Kidney glomerular epithelial cell (primary cell): Measurements from ENCODE around the gene CSNK1G2.

ENCODE experiments used
- DNase-seq: peaks from one replicate; lab custom pipeline; 2025; lab: John Stamatoyannopoulos, UW

The CSNK1G2 gene

DNA sequence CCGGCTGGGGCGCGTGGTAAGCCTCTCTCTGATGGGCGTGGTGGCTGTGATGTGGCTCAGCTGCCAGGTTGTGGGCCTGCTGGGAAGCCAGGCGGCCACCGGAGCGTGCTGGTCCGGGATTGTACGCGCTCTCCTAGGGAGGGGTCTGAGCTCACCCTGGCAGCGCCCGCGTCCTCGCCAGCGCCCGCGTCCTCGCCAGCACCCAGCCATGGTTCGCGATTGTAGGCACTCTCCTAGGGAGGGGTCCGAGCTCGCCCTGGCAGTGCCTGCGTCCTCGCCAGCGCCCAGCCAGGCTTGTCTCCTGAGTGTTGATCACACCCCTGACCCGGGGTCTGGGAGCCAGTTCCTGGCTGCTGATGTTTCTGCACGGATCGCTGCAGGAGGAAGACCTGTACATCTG lies 22.0 kb upstream of the CSNK1G2 start:
- DNase-seq, result no peak

DNA sequence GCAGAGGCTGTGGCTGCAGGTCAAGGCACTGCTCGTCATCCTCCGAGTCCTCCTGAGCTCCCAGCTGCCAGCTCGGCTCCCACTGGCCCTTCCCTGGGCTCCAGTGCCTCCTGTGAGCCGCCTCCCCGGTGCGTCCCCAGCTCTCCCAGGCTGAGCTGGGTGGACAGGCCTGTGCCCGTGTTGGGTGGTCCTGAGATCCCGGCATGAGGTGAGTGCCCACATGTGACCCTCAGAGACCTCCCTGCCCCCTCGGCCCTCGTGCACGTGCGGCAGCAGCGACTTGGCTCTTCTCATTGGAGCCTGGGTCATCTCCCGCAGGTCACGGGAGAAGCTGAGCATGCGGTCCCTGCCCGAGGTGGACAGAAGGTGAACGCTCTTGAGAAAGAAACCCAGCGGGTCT lies 20.3 kb upstream of the CSNK1G2 start:
- no peak for DNase-seq

DNA sequence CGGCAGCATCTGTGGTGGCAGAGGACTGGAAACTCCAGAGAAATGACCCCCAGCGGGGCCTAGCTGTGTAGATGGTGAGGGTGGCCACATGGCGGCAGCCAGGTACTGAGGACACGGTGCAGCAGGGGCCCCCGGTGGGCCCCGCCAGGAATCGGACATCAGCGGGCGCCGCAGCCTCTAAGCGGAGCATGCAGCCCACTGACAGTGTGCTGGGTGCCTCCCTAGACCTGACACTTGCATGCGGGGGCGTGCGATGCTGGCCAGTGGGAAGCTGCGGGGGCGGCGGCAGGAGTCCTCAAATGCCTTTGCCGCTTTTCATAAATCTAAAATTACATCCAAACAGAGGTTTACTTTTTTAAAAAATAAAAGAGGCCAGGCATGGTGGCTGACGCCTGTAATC lies 19.6 kb upstream of the CSNK1G2 start:
- DNase-seq, result no peak

DNA sequence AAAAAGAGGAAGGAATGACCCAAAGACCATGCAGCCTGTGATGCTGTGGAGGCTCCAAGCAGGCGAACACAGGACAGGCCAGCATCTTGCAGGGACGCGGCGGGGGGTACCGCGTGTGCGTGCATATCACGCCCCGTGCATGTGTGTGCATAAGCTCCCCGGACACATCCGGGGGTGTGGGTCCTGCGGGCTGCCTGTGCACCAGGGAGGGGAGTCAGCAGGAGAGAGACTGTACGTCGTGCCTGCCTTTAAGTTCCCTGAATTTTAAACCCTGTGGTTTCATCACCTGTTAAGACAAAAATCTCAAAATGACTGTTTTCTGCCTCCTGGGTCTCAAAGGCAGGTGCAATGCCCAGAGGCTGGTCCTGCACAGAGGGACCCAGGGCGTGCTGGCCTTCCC lies 19.1 kb upstream of the CSNK1G2 start:
- no peak for DNase-seq

DNA sequence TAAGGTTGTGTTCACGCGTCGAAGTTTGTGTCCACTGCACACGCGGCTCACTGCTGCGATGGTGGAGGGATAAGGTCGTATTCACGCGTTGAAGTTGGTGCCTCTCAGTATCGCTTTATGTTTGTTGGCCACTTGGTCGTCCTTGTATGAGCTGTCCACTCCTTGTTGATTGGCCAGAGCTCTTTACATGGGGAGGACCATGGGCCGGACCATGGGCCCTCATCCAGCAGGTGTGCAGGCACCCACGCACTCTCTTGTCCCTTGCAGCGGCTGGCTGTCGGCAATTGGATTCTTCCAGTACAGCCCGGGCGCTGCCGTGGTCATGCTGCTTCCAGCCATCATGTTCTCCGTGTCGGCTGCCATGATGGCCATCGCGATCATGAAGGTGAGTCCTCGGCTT lies 18.2 kb upstream of the CSNK1G2 start:
- DNase-seq, result no peak

DNA sequence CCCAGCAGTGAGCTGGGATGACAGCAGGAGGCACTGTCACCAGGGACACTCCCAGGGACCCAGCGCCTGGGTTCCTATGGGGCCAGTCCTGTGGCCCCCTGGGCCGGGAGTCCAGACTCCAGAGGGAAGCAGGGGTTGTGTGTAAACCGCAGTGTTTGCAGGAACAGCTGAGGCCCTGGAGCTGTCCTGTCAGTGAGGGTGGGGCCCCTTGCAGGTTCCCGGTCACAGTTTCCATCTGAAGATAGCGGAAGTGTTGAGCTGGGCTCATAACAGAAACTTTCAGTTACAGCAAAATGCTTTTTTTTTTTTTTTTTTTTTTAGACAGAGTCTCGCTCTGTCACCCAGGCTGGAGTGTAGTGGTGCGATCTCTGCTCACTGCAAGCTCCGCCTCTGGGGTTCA lies 17.7 kb upstream of the CSNK1G2 start:
- no peak for DNase-seq

DNA sequence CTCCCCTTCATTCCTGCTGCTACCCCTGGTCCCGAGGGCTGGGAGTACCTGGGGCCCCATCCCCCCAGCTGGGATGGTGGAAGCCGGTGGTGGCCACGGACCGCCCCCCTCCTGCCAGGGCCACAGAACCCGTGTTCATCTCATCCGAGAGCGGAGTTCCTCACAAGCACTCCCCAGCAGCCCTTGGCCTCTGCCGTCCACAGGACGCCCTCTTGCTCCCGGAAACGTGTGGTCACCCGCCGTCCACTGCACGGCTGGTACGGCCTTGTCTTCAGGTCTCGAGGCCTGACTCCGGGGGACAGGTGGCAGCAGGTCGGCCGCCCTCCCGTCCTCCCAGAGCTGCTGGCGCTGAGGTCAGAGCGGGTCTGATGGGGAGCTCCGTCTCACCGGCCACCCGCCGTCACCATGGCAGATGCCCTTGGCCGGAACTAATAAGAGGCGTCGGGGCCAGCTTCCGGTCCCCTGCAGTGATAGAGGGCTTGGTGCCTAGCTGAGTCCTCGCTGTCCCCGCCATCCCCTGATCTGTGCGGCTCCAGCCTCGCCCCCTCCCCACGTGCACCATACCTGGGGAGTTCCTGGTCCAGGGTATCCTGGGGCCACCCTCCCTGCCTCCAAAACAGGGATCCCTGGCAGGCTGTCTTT lies 16.5 kb upstream of the CSNK1G2 start:
- no peak for DNase-seq

DNA sequence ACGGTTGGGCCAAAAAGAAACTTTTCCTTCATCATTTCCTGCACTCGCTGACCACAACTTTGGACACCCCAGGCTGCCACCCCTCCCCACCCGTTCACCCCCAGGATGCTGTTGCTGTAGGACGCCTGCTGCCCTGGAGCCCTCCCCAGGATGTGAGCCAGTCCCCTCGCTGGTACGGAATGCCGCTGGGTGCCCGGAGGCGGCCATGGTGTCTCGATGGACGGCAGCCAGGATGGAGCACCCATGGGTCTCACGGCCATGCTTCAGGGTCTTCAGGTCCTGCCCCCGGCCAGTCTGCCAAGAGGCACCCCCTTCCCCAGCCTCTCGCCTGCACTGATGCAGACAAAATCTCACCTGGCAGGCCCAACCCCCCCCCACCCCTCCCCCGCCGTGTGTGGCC lies 15.4 kb upstream of the CSNK1G2 start:
- no peak for DNase-seq

DNA sequence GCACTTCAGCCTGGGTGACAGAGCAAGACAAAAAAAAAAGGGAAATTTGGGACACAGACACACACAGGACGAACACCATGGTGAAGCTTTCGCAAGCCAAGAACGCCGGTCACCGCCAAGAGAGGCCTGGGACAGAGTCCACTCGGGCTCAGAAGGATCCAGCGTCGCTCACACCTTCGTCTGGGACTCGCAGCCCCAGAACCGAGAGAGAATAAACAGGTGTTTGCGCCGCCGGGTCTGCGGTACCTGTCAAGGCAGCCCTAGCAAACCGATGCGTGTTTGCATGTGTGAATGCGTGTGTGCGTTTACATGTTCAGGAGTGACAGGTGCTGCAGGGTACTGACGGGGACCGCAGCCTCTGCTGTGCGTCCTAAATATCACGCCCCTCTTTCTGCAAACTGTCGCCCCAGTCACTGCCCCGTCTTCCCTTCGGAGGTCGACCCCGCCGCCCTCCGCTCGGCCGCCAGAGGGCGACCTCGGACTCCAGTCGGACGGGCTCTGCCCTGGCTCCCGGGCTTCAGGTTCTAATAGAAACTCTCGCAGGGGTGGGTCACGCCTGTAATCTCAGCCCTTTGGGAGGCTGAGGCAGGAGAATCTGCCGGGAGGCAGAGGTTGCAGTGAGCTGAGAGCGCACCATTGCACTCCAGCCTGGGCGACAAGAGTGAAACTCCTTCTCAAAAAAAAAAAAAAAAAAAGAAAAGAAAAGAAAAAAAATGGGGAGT lies 11.8 kb upstream of the CSNK1G2 start:
- DNase-seq, result peak; percentile 33

DNA sequence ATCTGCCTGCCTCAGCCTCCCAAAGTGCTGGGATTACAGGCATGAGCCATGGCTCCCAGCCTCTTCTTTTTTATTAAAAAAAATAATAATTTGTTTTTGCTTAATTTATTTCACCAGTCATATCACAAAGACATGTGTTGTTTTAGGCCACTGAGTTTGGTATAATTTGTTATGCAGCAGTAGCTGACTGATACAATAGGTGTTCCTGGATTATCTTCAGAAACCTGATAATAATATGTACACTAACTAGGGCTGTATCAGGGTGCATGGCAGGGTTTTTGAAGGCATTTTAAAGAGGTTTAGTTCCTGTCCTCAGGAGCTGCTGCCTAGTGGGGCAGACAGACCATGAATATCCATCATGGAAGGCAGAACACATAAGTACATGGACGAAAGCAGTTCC lies 9.5 kb upstream of the CSNK1G2 start:
- no peak for DNase-seq

DNA sequence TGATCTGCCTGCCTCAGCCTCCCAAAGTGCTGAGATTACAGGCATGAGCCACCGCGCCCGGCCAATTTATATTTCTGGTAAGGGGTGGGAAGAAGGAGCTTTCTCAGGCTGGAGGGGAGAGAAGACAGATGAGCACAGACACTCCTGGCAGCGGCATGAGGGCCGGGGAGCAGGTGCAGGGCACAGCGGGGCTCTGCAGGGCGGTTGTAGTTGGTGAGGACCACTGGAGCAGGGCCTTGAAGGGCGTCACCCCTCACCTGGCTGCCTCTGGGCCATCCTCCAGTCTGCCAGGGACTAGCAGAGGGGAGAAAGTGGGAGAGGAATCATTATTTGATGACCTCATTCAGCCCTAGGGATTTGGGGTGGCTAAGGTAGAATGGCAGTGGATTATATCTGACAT lies 8.6 kb upstream of the CSNK1G2 start:
- no peak for DNase-seq

DNA sequence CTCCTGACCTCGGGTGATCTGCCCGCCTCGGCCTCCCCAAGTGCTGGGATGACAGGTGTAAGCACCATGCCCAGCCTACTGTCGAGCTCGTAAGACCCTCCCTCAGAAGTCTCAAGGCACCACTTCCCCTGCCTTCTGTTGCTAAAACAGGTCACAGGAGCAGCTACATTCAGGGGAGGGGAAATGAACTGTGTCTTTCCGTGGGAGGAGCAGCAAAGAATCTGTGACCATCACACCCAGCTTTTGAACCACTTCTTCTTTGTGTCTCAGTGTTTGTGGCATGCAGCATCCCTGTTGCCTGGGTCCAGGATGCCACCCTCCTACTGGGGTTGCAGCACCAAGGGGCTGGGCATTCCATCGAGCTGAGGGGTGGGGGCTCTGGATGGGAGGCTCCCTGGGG lies 7.7 kb upstream of the CSNK1G2 start:
- DNase-seq, result no peak

DNA sequence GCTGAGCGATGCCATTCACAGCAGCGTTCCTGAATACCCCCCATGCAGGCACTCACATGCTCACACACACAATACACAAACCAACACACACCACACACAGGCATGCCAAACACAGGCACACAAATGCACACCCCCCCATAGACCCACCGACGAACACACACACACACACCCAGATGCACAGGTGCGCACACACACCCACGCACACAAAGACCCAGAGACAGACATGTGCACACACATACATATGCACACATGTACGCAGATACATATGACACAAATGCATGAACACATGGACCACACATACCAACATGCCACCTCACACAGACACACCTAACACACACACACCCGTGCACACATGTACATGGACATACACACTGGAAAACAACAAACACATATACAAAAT lies 7.0 kb upstream of the CSNK1G2 start:
- no peak for DNase-seq

DNA sequence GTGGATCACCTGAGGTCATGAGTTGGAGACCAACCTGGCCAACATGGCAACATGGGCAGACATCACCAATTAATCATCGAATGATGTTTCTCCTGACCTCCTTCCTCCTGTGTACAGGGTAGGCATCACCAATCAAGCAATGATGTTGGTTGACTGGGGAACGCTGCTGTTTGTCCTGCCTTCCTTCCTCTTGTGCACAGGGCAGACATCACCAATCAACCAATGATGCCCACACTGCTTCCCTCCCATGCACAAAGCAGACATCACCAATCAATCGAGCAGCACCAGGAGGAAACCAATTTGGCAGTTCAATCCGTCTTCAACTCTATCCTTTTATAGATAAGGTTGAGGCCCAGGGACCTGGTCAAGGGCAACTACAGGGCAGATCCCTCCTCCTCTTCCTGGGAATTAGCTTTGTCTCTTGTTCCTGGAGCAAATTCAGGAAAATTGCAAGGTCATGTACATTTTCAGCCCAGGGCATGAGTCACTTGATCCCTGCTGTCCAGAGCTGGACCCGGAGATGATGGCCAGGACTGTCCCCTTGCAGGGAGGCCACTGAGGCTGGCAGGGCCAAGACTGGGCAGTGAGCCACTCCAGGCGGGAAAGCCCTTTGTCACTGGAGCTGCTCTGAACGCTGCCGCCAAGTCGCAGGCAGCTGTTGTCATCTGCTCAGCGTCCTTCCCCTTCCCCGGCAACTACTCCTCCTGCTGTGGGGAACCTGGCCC lies 5.3 kb upstream of the CSNK1G2 start:
- DNase-seq, result no peak

DNA sequence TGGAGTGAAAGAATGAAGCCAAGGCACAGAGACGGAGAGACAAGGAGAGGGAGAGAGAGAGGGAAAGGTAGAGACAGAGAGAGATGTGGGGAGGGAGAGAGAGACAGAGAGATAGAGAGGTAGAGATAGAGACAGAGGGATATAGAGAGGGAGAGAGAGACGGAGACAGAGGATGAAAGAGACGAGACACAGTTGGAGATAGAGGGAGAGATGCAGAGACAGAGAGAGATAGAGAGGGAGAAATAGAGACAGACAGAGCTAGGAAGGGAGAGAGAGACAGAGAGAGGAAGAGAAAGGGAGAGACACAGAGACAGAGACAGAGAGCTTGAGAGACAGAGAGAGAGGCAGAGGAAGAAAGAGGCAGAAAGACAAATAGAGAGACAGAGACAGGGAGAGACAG lies 4.5 kb upstream of the CSNK1G2 start:
- no peak for DNase-seq

DNA sequence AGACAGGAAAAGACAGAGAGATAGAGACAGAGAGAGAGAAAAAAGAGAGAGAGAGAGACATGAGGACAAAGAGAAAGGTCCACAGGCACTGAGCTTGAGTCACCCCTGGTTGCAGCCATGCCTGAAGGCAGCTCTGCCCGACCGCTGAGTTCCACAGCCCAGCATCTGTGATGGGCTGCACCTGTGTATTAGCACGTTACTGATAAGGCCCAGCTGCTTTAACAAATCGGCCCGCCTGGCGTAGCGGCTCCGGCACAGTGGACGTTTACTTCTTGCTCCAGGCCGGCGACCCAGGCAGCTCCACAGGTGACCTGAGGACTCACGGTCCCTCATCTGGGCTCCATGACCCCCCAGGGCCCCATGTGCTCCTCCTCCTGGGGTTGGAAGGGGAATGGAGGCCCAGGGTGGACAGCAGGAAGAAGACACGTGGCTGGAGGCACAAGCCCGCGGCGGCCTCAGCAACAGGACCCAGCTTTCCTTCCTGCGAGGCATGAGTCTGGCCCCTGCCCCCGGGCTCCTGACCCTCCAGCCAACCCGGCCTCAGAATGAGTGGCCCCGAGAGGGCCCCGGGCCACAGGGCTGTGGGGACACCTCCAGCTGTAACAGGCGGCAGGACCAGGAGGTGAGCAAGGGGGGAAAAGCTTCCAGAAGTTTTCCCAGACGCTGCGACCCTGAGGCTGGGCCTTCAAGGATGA lies 3.9 kb upstream of the CSNK1G2 start:
- no peak for DNase-seq

DNA sequence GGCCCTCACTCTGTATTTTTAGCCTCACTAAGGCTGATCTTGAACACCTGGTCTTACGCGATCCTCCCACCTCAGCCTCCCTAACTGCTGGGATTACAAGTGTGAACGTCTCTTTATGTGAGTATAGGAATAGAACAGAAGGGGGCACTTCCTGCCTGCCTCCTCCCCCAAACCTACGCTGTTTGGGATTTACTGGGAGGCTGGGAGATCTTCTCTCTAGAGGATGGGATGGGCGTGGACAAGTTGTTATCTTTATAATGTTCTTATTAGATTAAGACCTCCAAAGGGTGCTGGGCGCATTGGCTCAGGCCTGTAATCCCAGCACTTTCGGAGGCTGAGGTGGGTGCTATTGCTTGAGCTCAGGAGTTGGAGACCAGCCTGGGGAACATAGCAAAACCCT lies 2.9 kb upstream of the CSNK1G2 start:
- no peak for DNase-seq

DNA sequence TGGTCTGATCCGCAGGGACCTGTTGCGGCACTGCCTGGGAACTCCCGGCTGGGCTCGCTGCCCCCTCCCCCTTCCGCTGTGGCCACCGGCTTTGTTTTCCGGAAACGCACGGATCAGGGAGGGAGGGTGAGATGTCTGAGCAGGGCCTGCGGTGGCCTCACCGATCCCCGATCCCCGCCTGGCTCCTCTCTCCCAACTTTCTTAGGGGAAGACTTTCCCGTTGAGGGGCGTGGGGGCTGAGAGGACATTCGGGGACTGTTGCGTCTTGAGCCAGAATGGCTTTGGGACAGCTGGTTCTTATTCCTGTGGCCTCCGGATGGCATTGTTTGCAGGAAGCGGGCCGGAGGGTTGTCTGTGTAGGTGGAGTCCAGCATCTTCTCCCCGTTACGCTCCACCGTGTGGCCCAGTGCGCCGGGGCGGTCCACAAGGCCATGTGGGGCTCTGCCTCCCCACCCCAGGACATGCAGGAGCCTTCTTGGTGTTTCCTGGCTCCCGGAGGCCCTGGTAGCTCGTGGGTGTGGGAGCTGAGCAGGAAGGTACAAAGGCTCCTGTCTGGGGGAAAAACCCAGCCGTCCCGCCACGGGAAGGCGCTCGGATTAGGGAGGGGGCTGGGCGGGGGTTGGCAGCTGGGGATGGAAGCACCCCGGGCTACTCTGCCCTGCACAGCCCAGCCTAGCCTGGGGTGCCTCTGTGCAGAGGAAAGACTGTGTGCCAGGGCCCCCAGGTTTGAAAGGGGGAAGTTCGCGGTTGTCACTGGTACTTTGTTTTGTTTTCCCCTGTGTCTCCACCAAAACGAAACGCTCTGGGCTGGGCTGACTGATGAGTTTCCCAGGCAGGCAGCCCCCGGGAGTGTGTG lies 1.3 kb downstream of the CSNK1G2 start:
- peak; percentile 54 for DNase-seq

DNA sequence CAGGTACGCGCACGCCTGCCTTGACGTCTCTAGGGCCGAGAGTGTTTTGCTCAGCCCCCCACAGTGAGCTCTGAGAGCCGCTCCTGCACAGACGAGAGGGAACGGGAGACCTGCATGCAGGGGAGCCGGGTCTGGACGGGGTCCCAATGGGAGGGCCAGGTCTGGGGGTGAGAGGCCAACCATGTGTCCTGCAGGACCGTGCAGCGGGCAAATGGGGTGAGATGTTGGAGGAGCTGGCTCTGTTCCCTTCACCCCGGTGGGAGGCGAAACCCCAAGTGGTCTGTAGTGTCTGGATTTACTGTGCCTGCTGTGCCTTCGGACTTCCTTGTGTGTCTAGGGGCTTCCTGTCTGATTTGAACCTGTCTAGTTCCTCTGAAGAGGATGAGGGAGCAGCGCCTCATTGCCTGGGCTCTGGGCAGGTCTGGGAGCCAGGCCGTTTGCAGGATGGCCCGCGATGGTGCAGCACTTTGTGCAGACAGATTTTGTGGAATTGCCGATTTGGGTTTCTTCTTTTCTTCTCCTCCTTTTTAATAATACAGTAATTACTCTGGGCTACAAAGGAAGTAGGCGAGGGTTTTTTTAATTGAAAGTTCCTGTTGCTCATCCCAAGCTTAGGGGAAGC lies 2.1 kb downstream of the CSNK1G2 start:
- no peak for DNase-seq

DNA sequence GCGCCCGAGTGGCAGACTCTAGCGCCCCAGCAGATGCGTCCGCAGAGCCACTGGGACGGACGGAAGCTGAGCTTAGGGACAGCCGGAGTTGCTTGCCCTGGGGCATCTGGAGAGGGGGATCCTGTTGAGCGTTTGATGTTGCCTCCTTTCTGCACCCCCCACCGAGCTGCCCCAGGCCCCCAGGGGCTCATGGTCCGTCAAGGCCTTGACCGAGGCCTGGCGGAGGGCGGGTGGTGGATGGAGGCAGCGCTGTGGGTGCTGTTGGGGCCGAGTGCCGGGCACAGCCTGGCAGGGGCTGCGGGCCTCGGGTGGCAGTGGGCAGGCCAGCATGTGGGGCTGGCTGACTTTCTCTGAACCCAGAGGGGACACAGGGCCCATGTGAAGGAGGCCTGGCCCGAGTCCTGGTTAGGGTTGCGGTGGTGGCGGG lies 2.7 kb downstream of the CSNK1G2 start:
- DNase-seq, result no peak
